NT2/D1 (cell line): ENCODE data around the gene CEP162.

ENCODE experiments used
- SUZ12 ChIP-seq: IDR thresholded peaks from 2 replicates; pipeline ENCODE4 v1.6.1; 2011; ENCODE audit not compliant: insufficient read length, insufficient read depth; ENCODE audit errors: extremely low read depth
- YY1 ChIP-seq: IDR thresholded peaks from 2 replicates; pipeline ENCODE4 v1.6.1; 2011; ENCODE audit not compliant: insufficient read length, insufficient read depth
- ZNF274 ChIP-seq: IDR thresholded peaks from 2 replicates; pipeline ENCODE4 v1.6.1; 2011; ENCODE audit warnings: mild to moderate bottlenecking, low read depth, low read length

- TF ChIP-seq YY1, result no peak
- TF ChIP-seq ZNF274, result no peak
- TF ChIP-seq SUZ12, result no peak
Observed at GRCh38 chr6:84197708-84198107, 29.7 kb downstream of the CEP162 start.
